Adrenal gland (tissue), 5 donors: ENCODE data around the gene TDRD9.

Experiments used
- CTCF ChIP-seq, 6 experiments: fragments of 450-650 bp in 4 of 6; fragments of 200-600 bp in 2 of 6; sonication (generic) in 1 of 6; IDR thresholded peaks; 1 replicate in 5 of 6; 2 replicates in 1 of 6; pipeline versions ENCODE4 v1.5.1 to v1.8.0; 2016 to 2021; ENCODE audit warnings: antibody characterized with exemption in 6 of 6, mild to moderate bottlenecking in 2 of 6, moderate library complexity in 1 of 6
- POLR2A ChIP-seq, 2 donors: fragments of 450-650 bp; IDR thresholded peaks; one replicate each; pipeline ENCODE4 v1.6.1; 2017; ENCODE audit warnings: antibody characterized with exemption in 2 of 2, mild to moderate bottlenecking in 2 of 2, moderate library complexity in 1 of 2
- donor health status: DM: no; HTN: no; CAD: no.

- TF ChIP-seq CTCF (IDR thresholded peaks at IDR 0.05) = no peak
- TF ChIP-seq POLR2A (IDR thresholded peaks at IDR 0.05) = no peak
Measured at GRCh38 chr14:104054222-104054905, 126.1 kb downstream of the TDRD9 start.
